Mononuclear cell (primary cell): Measurements from ENCODE around the gene ATM. TPM values are rescaled to one million over a fixed set of nuclear protein-coding genes. Genes with fewer than 3 reads are reported as not detected.

Experiments
- H3K27me3 ChIP-seq: 2 replicates; pipeline ENCODE4 v1.6.0; 2011; ENCODE audit warnings: low read length, control low read depth; ENCODE audit not compliant: insufficient read depth
- H3K4me1 ChIP-seq: 2 replicates; pipeline ENCODE4 v1.5.1; 2011; ENCODE audit warnings: mild to moderate bottlenecking, low read length, control low read depth; ENCODE audit not compliant: insufficient read depth
- H3K4me3 ChIP-seq: 2 replicates; pipeline ENCODE4 v1.5.1; 2011; ENCODE audit warnings: mild to moderate bottlenecking, low read length, moderate library complexity
- H3K9me3 ChIP-seq: 2 replicates; pipeline ENCODE4 v1.5.1; 2011; ENCODE audit warnings: low read depth, mild to moderate bottlenecking, control low read depth, low read length
- total RNA-seq: library from RNA; depleted of rRNA; stranded (reverse); fragments of >200 nt; gene quantifications from one replicate; pipeline ENCODE4 v1.2.3, GENCODE V29; 2012

The ATM gene
- total RNA-seq, result 435 TPM

- H3K4me1 ChIP-seq, result peaks cover 54% of the 10 kb centered on the region
- peak within 1 kb of the TSS; percentile 75 for H3K4me3 ChIP-seq
- no peaks in the 10 kb centered on the region for H3K27me3 ChIP-seq
Observed at GRCh38 chr11:108222574-108223347, at the start of gene ATM, which contains the start of gene NPAT. Gene ATM, plus strand, starts transcription at chr11:108223067. Its CDS starts 4,558 bp downstream, at chr11:108227625. Gene NPAT, minus strand, starts transcription at chr11:108222638. Its CDS starts 102 bp downstream, at chr11:108222536.

GRCh38 chr11:108177570-108177969 lies 45.3 kb upstream of the ATM start:
- H3K4me1 ChIP-seq, result no peaks in the 10 kb centered on the region
- no peaks in the 10 kb centered on the region for H3K9me3 ChIP-seq
- no peak overlapping the region for H3K4me3 ChIP-seq
- H3K27me3 ChIP-seq, result no peaks in the 10 kb centered on the region

More at GRCh38 chr11:108222574-108223347, at the start of gene ATM, which contains the start of gene NPAT:
- H3K9me3 ChIP-seq, result no peaks in the 10 kb centered on the region

GRCh38 chr11:108193725-108194124 lies 29.1 kb upstream of the ATM start:
- Histone ChIP-seq H3K27me3 (no peaks in the 10 kb centered on the region), H3K4me1 (peaks cover 4% of the 10 kb centered on the region), H3K9me3 (no peaks in the 10 kb centered on the region), H3K4me3 (no peak overlapping the region)

- H3K27me3 ChIP-seq, result no peaks in the 10 kb centered on the region
- no peak overlapping the region for H3K4me3 ChIP-seq
- H3K4me1 ChIP-seq, result peaks cover 29% of the 10 kb centered on the region
- no peaks in the 10 kb centered on the region for H3K9me3 ChIP-seq
Observed at GRCh38 chr11:108196901-108197300, 26.0 kb upstream of the ATM start.

- H3K4me1 ChIP-seq, result peaks cover 29% of the 10 kb centered on the region
- no peaks in the 10 kb centered on the region for H3K27me3 ChIP-seq
- no peak overlapping the region for H3K4me3 ChIP-seq
- no peaks in the 10 kb centered on the region for H3K9me3 ChIP-seq
Observed at GRCh38 chr11:108197351-108197750, 25.5 kb upstream of the ATM start.

- Histone ChIP-seq H3K27me3 (no peaks in the 10 kb centered on the region), H3K4me3 (no peak overlapping the region), H3K4me1 (peaks cover 35% of the 10 kb centered on the region)
Observed at GRCh38 chr11:108198833-108199232, 24.0 kb upstream of the ATM start.

GRCh38 chr11:108199446-108200321 lies 23.2 kb upstream of the ATM start:
- Histone ChIP-seq H3K27me3 (no peaks in the 10 kb centered on the region), H3K4me1 (peaks cover 35% of the 10 kb centered on the region), H3K9me3 (peaks cover 2% of the 10 kb centered on the region), H3K4me3 (no peak overlapping the region)

More at GRCh38 chr11:108198833-108199232, 24.0 kb upstream of the ATM start:
- no peaks in the 10 kb centered on the region for H3K9me3 ChIP-seq

- no peak overlapping the region for H3K4me3 ChIP-seq
- peaks cover 9% of the 10 kb centered on the region for H3K9me3 ChIP-seq
- H3K4me1 ChIP-seq, result peaks cover 35% of the 10 kb centered on the region
- no peaks in the 10 kb centered on the region for H3K27me3 ChIP-seq
Observed at GRCh38 chr11:108203075-108203474, 19.8 kb upstream of the ATM start.

GRCh38 chr11:108204376-108204775 lies 18.5 kb upstream of the ATM start:
- H3K4me1 ChIP-seq, result peaks cover 24% of the 10 kb centered on the region
- no peaks in the 10 kb centered on the region for H3K27me3 ChIP-seq
- H3K4me3 ChIP-seq, result no peak overlapping the region
- peaks cover 9% of the 10 kb centered on the region for H3K9me3 ChIP-seq

GRCh38 chr11:108204929-108205499 lies 17.9 kb upstream of the ATM start:
- peaks cover 9% of the 10 kb centered on the region for H3K9me3 ChIP-seq
- no peaks in the 10 kb centered on the region for H3K27me3 ChIP-seq
- no peak overlapping the region for H3K4me3 ChIP-seq
- peaks cover 18% of the 10 kb centered on the region for H3K4me1 ChIP-seq

- peaks cover 9% of the 10 kb centered on the region for H3K9me3 ChIP-seq
- H3K27me3 ChIP-seq, result no peaks in the 10 kb centered on the region
- no peak overlapping the region for H3K4me3 ChIP-seq
- H3K4me1 ChIP-seq, result peaks cover 11% of the 10 kb centered on the region
Observed at GRCh38 chr11:108206171-108206570, 16.7 kb upstream of the ATM start.

- Histone ChIP-seq H3K27me3 (no peaks in the 10 kb centered on the region), H3K9me3 (peaks cover 9% of the 10 kb centered on the region), H3K4me3 (no peak overlapping the region), H3K4me1 (peaks cover 6% of the 10 kb centered on the region)
Observed at GRCh38 chr11:108206969-108207682, 15.7 kb upstream of the ATM start.

GRCh38 chr11:108207683-108208060 lies 15.2 kb upstream of the ATM start:
- no peaks in the 10 kb centered on the region for H3K27me3 ChIP-seq
- H3K4me3 ChIP-seq, result no peak overlapping the region
- peaks cover 9% of the 10 kb centered on the region for H3K9me3 ChIP-seq
- H3K4me1 ChIP-seq, result peaks cover 6% of the 10 kb centered on the region

GRCh38 chr11:108210441-108210840 lies 12.4 kb upstream of the ATM start:
- Histone ChIP-seq H3K4me1 (no peaks in the 10 kb centered on the region), H3K4me3 (no peak overlapping the region), H3K27me3 (no peaks in the 10 kb centered on the region), H3K9me3 (no peaks in the 10 kb centered on the region)
